ENCODE results near the gene WFDC10A.
A peak's percentile ranks its signal among the peaks of the same experiment; 100 is the strongest.
"Not testable (repeated sequence)": the region's sequence is repeated elsewhere in the genome, so short reads cannot be mapped to it uniquely, and the experiment has no call there.

WFDC10A gene

GRCh38 chr20:45629496-45630100 is at the start of gene WFDC10A:
WFDC10A (plus strand) TSS chr20:45629739; CDS start chr20:45629814, 75 bp downstream.
- DNase-seq (ENCODE audit: low spot score): peak; percentile 35

GRCh38 chr20:45581702-45582101 is 47.8 kb upstream of the WFDC10A start:
- DNase-seq (ENCODE audit: low spot score): no peak

- DNase-seq (ENCODE audit: low spot score): no peak
Observed at GRCh38 chr20:45583502-45583901, 46.0 kb upstream of the WFDC10A start.

DNA sequence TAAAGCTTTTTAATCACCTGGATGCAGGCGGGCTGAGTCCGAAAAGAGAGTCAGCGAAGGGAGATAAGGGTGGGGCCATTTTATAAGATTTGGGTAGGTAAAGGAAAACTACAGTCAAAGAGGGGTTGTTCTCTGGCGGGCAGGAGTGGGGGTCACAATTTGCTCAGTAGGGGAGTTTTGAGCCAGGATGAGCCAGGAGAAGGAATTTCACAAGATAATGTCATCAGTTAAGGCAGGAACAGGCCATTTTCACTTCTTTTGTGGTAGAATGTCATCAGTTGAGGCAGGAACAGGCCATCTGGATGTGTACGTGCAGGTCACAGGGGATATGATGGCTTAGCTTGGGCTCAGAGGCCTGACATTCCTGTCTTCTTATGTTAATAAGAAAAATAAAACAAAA is 45.2 kb upstream of the WFDC10A start:
- not testable (repeated sequence) for DNase-seq (ENCODE audit: low spot score)

GRCh38 chr20:45585986-45586385 is 43.6 kb upstream of the WFDC10A start:
- not testable (repeated sequence) for DNase-seq (ENCODE audit: low spot score)

DNA sequence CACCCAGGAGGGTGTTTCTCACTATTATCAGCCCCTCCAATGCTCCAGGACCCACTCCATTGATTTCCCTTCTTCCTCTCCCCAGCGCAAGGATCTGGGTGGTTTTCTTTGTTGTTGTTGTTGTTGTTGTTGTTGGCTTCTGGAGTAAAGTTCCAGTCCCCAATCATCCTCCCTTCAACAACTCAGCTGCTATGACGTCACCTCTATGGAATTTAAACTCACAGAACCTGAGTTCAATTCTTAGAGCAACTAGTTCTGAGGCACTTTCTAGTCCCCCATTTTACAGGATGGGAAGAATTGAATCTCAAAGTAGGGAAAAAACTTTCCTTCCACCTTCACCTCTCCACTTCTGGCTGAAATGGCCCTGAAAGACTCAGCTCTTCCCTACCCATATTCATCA is 40.7 kb upstream of the WFDC10A start:
- DNase-seq (ENCODE audit: low spot score): no peak

GRCh38 chr20:45589725-45590124 is 39.8 kb upstream of the WFDC10A start:
- DNase-seq (ENCODE audit: low spot score): no peak

DNA sequence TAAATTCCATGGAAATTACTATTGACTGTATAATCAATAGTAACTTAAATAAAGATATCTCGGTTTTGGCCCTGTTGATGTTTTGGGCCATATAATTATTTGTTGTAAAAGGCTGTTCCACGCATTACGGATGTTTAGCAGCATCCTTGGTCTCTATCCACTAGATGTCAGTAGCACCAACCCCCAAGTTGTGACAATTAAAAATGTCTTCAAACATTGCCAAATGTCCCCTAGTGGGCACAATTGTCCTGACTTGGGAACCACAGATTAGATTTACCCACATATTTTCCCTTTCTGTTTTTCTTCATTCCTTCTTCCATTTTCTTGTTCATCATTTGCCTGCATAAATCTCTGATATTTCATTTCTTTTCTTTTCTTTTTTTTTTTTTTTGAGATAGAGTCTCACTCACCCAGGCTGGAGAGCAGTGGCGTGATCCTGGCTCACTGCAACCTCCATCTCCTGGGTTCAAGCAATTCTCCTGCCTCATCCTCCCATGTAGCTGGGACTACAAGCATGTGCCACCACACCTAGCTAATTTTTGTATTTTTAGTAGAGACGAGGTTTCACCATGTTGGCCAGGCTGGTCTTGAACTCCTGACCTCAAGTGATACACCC is 36.9 kb upstream of the WFDC10A start:
- DNase-seq (ENCODE audit: low spot score): peak; percentile 85

GRCh38 chr20:45593498-45593897 is 36.0 kb upstream of the WFDC10A start:
- no peak for DNase-seq (ENCODE audit: low spot score)

GRCh38 chr20:45595235-45595634 is 34.3 kb upstream of the WFDC10A start:
- DNase-seq (ENCODE audit: low spot score): no peak

- no peak for DNase-seq (ENCODE audit: low spot score)
Observed at GRCh38 chr20:45607810-45608209, 21.7 kb upstream of the WFDC10A start.

DNA sequence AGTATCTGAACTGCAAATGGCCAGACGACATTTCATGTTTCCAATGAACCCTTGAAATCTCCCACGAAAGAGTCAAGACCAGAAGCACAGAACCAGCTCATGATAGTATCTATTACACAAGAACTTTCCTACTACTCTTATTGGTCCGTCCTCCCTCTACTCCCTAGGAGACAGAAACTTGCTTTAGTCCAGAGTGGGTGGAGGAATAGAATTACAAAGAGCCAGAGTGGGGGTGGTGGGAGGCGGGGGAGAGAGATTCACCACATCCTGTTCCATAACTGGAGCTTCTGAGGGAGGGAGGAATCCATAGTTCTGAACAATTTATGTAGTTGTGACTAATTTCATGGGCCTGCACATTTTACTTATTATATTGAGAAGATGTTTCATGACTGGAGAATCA is 18.5 kb upstream of the WFDC10A start:
- no peak for DNase-seq (ENCODE audit: low spot score)

DNA sequence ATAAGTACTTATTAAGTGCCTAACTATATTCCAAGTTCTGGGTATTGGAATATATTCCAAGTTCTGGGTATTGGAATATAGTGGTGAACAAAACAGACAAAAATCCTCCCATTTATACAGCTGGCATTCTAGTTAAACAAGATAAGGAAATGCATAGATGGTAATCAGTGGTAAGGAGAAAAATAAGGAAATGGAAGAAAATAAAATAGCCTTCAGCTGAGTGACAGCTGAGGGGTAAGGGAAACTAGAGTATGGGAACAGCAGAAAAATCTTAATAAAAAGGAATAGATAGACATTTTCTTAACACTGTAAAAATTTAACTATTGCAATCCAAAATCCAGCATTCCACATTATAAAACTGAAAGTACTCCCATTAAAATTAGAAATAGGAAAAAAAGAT is 17.2 kb upstream of the WFDC10A start:
- no peak for DNase-seq (ENCODE audit: low spot score)

- DNase-seq (ENCODE audit: low spot score): no peak
Observed at GRCh38 chr20:45617591-45617990, 11.9 kb upstream of the WFDC10A start.

DNA sequence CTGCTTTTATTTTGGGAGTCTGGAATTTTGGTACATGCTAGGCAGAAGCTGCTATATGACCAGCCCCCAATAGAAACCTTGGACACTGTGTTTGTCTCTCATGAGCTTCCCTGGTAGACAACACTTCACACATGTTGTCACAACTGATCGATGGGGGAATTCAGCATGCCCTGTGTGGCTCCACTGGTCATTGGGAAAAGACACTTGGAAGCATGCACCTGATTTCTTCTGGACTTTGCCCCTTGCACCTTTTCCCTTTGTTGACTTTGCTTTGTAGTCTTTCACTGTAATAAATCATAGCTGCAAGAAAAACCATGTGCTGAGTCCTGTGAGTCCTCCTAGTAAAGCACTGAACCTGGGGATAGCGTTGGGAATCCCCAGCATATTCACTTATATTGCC is 7.9 kb upstream of the WFDC10A start:
- no peak for DNase-seq (ENCODE audit: low spot score)

- DNase-seq (ENCODE audit: low spot score): no peak
Observed at GRCh38 chr20:45626540-45626939, 3.0 kb upstream of the WFDC10A start.

GRCh38 chr20:45630371-45630770 is 832 bp downstream of the WFDC10A start:
- no peak for DNase-seq (ENCODE audit: low spot score)

DNA sequence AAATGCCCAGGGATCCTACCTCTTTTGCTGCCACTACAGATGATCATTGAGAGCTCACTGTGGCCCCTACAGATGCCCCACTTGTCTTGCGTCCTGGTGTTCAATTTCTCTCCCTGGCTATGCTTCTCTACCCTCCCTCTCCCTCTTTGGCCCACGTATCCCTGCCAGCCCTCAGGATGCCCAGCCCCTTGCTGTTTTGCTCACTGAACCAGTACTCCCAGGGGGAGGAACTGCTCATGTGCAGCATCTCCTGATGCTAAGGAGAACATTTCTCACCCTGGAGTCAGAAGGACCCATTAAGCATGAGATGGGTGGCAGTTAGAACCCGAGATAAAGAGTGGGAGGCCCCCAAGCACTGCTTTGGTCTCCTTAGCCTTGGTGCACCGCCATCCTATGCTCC is 1.6 kb downstream of the WFDC10A start, which contains the start of gene WFDC9:
WFDC9 (minus strand) TSS at position 101 of the 400 bp plus-strand sequence. CDS start 21,103 bp downstream, outside the sequence.
- no peak for DNase-seq (ENCODE audit: low spot score)

DNA sequence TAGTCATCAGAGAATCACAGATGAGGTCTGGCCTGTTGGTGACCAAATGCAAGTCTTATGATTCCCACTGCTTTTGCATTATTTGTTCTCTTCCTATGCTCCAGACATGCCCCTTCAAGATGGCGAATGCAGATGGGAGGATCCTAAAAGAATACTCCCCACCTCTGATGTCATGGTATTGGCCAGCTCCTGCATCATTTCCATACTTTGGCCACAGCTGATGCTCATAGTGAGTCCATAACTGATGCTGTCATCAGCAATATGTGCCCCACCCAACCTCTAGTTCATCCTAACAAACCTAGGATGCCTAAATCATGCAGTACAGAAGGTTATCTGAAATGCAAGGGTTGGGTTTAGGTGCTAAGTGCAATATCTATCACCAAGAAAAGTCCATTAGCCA is 7.0 kb downstream of the WFDC10A start:
- no peak for DNase-seq (ENCODE audit: low spot score)

DNA sequence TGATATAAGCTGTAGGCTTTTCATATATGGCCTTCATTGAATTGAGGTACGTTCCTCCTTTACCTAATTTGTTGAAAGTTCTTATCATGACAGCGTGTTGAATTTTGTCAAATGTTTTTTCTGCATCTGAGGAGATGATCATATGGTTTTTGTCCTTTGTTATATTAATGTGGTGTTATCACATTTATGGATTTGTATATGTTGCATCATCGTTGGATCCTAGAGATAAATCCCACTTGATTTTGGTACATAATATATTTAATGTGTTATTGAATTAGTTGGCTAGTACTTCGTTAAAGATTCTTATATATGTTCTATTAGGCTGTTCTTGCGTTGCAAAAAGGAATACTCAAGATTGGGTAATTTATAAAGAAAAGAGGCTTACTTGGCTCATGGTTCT is 10.1 kb downstream of the WFDC10A start:
- no peak for DNase-seq (ENCODE audit: low spot score)

DNA sequence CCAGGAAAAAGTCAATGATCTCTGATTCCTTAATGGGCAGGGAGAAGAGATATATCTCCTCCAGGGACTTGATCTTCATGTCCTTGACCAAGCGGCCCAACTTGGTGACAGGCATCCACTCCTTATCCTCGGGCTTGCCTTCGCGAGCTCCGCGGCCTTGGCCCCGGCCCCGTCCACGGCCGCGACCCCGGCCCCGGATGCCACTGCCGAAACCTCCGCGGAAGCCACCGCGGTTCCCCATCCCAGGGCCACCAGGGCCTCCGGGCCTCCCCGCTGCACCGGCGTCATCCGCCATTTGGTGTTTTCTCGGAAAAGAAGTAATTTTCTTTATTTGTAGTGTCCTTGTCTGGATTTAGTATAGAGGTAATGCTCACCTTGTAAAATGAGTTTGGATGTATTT is 11.5 kb downstream of the WFDC10A start:
- not testable (repeated sequence) for DNase-seq (ENCODE audit: low spot score)

DNA sequence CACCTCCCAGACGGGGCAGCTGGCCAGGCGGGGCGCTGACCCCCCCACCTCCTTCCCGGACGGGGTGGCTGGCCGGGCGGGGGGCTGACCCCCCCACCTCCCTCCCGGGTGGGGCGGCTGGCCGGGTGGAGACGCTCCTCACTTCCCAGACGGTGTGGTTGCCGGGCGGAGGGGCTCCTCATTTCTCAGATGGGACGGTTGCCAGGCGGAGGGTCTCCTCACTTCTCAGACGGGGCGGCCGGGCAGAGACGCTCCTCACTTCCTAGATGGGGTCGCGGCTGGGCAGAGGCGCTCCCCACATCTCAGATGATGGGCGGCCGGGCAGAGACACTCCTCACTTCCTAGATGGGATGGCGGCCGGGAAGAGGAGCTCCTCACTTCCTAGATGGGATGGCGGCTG is 16.3 kb downstream of the WFDC10A start:
- not testable (repeated sequence) for DNase-seq (ENCODE audit: low spot score)

GRCh38 chr20:45646875-45647274 is 17.3 kb downstream of the WFDC10A start:
- no peak for DNase-seq (ENCODE audit: low spot score)

DNA sequence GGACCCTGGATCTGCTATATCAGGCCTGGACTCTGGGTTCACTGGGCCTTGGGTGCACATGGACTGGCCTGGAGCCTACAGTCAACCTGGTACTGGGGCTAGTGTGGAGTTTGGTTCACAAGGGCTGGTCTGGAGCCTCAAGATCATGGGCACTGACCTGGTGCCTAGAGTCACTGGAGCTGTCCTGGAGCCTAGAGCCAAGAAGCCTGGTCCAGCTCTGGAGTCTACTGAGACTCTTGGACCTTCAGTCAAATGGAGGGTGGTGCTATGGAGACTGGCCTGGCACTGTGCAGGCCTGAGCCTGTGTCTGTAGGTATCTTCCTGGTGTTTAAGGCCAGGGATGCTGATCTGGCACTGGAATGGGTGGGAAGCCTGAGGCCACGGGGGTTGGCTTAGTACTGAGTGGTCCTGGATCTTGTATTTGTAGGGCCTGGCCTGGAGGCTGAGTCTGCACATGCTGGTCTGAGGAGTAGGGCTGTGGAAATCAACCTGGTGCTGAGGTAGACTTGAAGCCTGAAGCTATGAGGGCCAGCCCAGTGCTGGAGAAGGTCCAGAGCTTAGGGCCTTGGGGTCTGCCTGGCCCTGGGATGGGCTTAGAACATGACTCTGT is 18.0 kb downstream of the WFDC10A start:
- no peak for DNase-seq (ENCODE audit: low spot score)

Data from NAMALWA (cell line).